OCI-LY3 (cell line): ENCODE data around the gene CCDC24.

ENCODE experiments used
- H2AFZ ChIP-seq: fragments of 200-600, 300-600 bp; shearing (Covaris generic); 2 replicates; pipeline ENCODE4 v1.6.0; 2014; ENCODE audit warnings: antibody characterized with exemption, low read depth, low read length
- H3K27ac ChIP-seq: fragments of 200-600, 300-600 bp; sonication (generic); 2 replicates; pipeline ENCODE4 v1.5.1; 2014; ENCODE audit warnings: mild to moderate bottlenecking, low read length, moderate library complexity, mixed read lengths
- H3K27me3 ChIP-seq: fragments of 200-600, 300-600 bp; sonication (generic); 2 replicates; pipeline ENCODE4 v1.6.1; 2014; ENCODE audit warnings: low read depth, low read length, mixed read lengths
- H3K36me3 ChIP-seq: fragments of 200-600, 300-600 bp; sonication (generic); replicated peaks from 2 replicates; pipeline ENCODE3; 2014; ENCODE audit warnings: low read depth, low read length, mixed read lengths
- H3K4me1 ChIP-seq: fragments of 300-600, 200-600 bp; sonication (generic); 2 replicates; pipeline ENCODE4 v1.6.1; 2014; ENCODE audit warnings: low read length, mixed read lengths
- H3K4me2 ChIP-seq: fragments of 200-600, 300-600 bp; sonication (generic); 2 replicates; pipeline ENCODE4 v1.6.1; 2014; ENCODE audit warnings: low read length, mixed read lengths
- H3K4me3 ChIP-seq: fragments of 300-600, 200-600 bp; sonication (generic); 2 replicates; pipeline ENCODE4 v1.5.1; 2014; ENCODE audit warnings: antibody characterized with exemption, mild to moderate bottlenecking, low read length, moderate library complexity
- H3K79me2 ChIP-seq: fragments of 300-600, 200-600 bp; shearing (Covaris generic); 2 replicates; pipeline ENCODE4 v1.6.1; 2014; ENCODE audit warnings: mild to moderate bottlenecking, low read length, mixed read lengths
- H3K9ac ChIP-seq: fragments of 300-600, 200-600 bp; shearing (Covaris generic); 2 replicates; pipeline ENCODE4 v1.6.0; 2014; ENCODE audit warnings: mild to moderate bottlenecking, low read length, moderate library complexity
- H3K9me3 ChIP-seq: fragments of 200-600, 300-600 bp; shearing (Covaris generic); 2 replicates; pipeline ENCODE4 v1.6.1; 2014; ENCODE audit warnings: low read length, mixed read lengths; ENCODE audit not compliant: insufficient read depth
- H4K20me1 ChIP-seq: fragments of 200-600, 300-600 bp; sonication (generic); 2 replicates; pipeline ENCODE4 v1.6.1; 2016; ENCODE audit warnings: low read length, mixed read lengths; ENCODE audit not compliant: insufficient read depth
- EZH2phosphoT487 ChIP-seq: fragments of 200-600 bp; shearing (Covaris generic); IDR thresholded peaks from 2 replicates; pipeline ENCODE4 v1.6.1; 2018; ENCODE audit warnings: antibody characterized with exemption, mixed run types, low read depth
- TF ChIP-seq, protein P1 (sequence below): fragments of 200-600, 300-600 bp; sonication (generic); IDR thresholded peaks from 2 replicates; pipeline ENCODE4 v1.5.1; 2014; ENCODE audit warnings: antibody characterized with exemption, low read length, low read depth

The CCDC24 gene

DNA sequence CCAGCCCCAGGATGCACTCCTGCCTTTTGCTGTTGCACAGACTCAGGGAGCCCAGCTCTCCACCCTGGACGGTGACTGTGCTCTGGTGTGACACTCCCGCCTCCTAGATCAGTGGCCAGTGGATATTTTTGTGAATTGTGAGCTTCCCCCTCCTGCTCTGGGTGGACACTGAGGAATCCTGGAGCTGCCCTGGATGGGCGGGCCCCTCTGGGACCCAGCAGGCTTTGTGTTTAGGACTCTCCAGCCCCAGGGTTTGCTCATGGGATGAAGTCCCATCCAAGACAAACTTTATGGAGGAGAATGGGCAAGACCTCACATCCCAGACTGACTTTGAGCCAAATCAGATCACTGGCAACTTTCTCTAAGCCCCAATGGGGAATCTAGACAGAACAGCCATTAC lies 23.8 kb downstream of the CCDC24 start:
- Histone ChIP-seq H3K27ac (no peak overlapping the region), H3K36me3 (no peaks in the 10 kb centered on the region)
- no peak for TF ChIP-seq EZH2phosphoT487
- TF ChIP-seq, protein P1, sequence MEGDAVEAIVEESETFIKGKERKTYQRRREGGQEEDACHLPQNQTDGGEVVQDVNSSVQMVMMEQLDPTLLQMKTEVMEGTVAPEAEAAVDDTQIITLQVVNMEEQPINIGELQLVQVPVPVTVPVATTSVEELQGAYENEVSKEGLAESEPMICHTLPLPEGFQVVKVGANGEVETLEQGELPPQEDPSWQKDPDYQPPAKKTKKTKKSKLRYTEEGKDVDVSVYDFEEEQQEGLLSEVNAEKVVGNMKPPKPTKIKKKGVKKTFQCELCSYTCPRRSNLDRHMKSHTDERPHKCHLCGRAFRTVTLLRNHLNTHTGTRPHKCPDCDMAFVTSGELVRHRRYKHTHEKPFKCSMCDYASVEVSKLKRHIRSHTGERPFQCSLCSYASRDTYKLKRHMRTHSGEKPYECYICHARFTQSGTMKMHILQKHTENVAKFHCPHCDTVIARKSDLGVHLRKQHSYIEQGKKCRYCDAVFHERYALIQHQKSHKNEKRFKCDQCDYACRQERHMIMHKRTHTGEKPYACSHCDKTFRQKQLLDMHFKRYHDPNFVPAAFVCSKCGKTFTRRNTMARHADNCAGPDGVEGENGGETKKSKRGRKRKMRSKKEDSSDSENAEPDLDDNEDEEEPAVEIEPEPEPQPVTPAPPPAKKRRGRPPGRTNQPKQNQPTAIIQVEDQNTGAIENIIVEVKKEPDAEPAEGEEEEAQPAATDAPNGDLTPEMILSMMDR = no peak

DNA sequence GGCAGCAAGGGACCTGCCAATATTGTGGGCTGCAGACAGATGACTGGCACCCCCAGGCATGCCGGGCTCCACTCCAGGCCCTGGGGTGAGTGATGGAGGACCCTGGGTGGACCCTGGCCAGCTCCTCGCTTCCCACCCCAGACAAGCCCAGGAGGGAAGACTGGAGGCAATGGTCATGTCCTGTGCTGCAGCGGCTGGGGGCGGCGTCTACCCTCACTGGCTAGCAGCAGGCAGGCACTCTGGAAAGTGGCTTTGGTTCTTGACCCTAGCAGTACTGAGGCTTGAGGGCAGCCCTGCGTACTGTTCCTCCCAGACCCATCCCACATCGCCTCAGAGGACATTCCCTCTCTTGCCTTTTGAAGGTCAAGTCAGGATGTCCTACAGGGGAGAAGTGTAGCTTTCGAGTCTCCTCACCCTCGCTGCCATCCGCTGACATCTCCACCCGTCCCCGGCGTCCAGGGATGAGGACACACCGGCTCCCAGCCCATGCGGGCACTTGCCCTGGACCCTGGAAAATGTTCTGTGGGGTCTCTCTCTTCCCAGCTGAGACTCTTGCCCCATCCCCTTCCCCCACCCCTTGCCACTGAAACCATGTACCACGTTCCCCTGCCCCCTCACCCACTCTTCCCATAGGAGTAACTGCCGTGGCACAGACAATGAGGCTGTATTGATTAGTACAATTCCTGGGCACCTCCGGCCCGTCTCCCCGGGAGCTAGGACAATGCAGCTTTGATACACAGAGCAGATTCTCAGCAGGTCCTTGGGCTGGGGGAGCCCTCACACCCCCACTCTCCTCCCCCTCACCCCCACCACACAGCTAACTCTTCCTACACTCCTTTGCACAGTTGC lies 24.9 kb downstream of the CCDC24 start:
- TF ChIP-seq, protein P1 = no peak
- TF ChIP-seq EZH2phosphoT487 = no peak
- no peaks in the 10 kb centered on the region for H3K27me3 ChIP-seq
- no peaks in the 10 kb centered on the region for H4K20me1 ChIP-seq
- no peak overlapping the region for H2AFZ ChIP-seq
- H3K9me3 ChIP-seq = no peaks in the 10 kb centered on the region
- no peak overlapping the region for H3K9ac ChIP-seq
- H3K4me2 ChIP-seq = no peak overlapping the region
- no peaks in the 10 kb centered on the region for H3K36me3 ChIP-seq
- H3K27ac ChIP-seq = no peak overlapping the region
- H3K4me1 ChIP-seq = no peaks in the 10 kb centered on the region
- H3K4me3 ChIP-seq = no peak overlapping the region
- H3K79me2 ChIP-seq = no peaks in the 10 kb centered on the region

More for the DNA sequence above, 23.8 kb downstream of the CCDC24 start:
- H3K79me2 ChIP-seq = no peaks in the 10 kb centered on the region
- H3K4me1 ChIP-seq = no peaks in the 10 kb centered on the region
- no peaks in the 10 kb centered on the region for H4K20me1 ChIP-seq
- H3K27me3 ChIP-seq = no peaks in the 10 kb centered on the region
- no peak overlapping the region for H3K4me2 ChIP-seq
- no peaks in the 10 kb centered on the region for H3K9me3 ChIP-seq
- H3K4me3 ChIP-seq = no peak overlapping the region
- H3K9ac ChIP-seq = no peak overlapping the region
- no peak overlapping the region for H2AFZ ChIP-seq

DNA sequence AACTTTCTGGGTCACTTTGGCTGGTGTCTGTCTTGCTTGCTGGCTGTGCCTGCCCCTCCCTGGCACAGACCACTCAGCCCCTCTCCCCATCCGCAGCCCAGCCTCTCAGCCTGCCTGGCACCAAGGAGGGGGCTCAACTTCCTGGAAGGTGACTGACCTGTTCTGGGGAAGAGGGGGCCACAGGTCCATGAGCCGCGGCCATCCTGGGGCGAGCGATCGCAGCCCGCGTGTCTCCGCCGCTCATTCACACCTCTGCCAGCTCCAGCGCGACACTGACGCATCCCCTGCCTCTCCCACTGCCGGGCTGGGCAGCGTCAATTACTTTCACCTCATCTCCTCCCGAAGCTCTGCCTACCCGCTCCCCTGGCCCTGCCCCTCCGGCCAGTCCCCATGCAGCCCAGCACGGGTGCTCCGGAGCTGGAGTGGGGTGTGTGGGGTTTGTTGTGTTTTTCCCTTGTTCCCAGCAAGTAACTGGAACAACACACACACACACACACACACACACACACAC lies 25.5 kb downstream of the CCDC24 start:
- Histone ChIP-seq H3K4me1 (no peaks in the 10 kb centered on the region), H2AFZ (no peak overlapping the region), H3K4me3 (no peak overlapping the region), H3K36me3 (no peaks in the 10 kb centered on the region), H3K27me3 (no peaks in the 10 kb centered on the region), H3K27ac (no peak overlapping the region), H3K79me2 (no peaks in the 10 kb centered on the region), H3K9me3 (no peaks in the 10 kb centered on the region), H3K4me2 (no peak overlapping the region), H3K9ac (no peak overlapping the region), H4K20me1 (no peaks in the 10 kb centered on the region)
- TF ChIP-seq EZH2phosphoT487 = no peak
- TF ChIP-seq, protein P1 = no peak

DNA sequence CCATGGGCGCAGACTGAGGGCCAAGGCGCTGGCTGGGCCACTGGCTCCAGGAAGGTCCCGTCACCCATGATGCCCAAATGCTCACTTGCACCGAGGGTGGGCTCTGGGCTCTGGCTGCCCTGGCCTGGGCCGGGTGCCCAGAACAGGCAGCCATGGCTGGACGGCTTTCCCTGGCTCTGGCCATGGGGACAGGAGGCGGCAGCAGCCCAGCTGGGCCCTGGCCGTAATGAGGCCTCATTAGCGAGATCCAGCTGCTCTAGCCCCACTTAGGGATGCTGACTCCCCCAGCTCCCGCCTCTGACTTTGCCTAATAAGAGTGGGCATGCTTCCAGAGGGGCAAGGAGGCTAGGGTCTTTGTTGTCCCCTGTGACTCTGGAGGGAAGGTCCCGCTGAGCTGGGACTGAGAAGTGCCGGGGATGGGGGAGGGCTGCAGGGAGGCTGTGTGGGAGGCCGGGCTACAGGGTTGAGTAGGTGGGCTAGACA lies 28.1 kb downstream of the CCDC24 start:
- H3K79me2 ChIP-seq = no peaks in the 10 kb centered on the region
- no peak overlapping the region for H2AFZ ChIP-seq
- H3K36me3 ChIP-seq = no peaks in the 10 kb centered on the region
- H3K9me3 ChIP-seq = no peaks in the 10 kb centered on the region
- no peaks in the 10 kb centered on the region for H4K20me1 ChIP-seq
- no peak overlapping the region for H3K27ac ChIP-seq
- no peak overlapping the region for H3K4me3 ChIP-seq
- no peak overlapping the region for H3K9ac ChIP-seq
- TF ChIP-seq EZH2phosphoT487 = no peak
- TF ChIP-seq, protein P1 = no peak
- no peak overlapping the region for H3K4me2 ChIP-seq
- no peaks in the 10 kb centered on the region for H3K27me3 ChIP-seq
- peaks cover 2% of the 10 kb centered on the region for H3K4me1 ChIP-seq
